HG02870 (cell line): ENCODE results near the gene NRK.
"Not testable (repeated sequence)": the region's sequence is repeated elsewhere in the genome, so short reads cannot be mapped to it uniquely, and the experiment has no call there.

ENCODE experiments used
- ATAC-seq: cut with Tn5 transposase; IDR thresholded peaks from one replicate; pipeline ENCODE4 v1.9.1; 2021; ENCODE audit warnings: mild to moderate bottlenecking, moderate library complexity; ENCODE audit not compliant: unreplicated experiment

Gene NRK

DNA sequence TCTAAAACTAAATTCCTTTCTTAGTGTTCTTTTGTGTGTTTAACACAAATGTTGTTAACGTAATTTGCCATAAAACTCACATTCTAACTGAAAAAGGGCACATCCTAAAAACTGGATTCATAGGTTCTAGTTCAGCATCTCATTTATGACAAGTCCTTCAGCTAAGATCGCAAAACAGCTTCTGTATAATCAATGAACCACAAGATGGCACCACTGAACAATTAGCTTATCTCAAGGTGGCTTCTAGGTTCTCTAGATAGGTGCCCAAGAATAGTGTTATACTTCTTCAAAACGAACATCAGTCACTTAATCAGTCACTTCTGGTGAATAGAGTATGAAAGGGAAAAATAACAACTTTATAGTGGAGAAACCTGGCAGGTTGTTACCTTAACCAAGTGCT, 54.3 kb downstream of the NRK start:
- no peak for ATAC-seq

GRCh38 chrX:105880491-105880890, 58.2 kb downstream of the NRK start:
- no peak for ATAC-seq

DNA sequence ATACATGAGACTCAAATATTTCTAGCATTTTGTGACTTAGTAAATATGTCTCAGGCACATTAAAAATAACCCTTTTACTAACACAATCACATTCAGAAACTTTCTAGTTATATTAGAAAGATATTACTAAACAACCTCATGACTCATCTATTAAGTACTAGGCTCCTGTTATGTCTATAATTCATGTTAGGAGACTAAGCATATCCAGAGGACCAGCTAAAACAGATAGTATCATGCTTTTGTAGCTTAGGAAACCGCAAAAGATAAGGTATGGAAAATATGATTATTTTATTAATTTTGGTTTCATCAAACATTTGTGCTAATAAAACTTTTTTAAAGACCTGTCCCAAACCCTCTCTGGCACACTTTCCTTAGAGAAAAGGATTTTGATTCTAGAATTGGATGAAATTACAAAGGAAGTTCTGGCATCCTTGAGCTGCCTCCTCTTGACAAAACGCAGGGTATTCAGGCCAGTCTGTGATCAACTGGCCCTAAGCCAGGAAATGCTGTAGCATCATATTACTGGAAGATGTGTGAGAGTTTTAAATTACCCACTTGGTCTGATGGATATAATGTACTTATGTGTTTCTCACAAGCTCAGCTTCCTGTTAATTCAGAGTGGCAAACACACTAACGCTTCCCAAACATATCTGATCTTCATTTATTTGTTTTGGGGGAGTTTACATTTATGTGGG, 60.4 kb downstream of the NRK start:
- no peak for ATAC-seq

GRCh38 chrX:105894721-105895120, 72.4 kb downstream of the NRK start:
- ATAC-seq = no peak

- ATAC-seq = no peak
Measured at GRCh38 chrX:105909576-105909975, 87.2 kb downstream of the NRK start.

GRCh38 chrX:105910563-105911105, 88.3 kb downstream of the NRK start:
- no peak for ATAC-seq

GRCh38 chrX:105945266-105945665, 122.9 kb downstream of the NRK start:
- no peak for ATAC-seq

GRCh38 chrX:105969487-105969886, 147.1 kb downstream of the NRK start:
- ATAC-seq = no peak

DNA sequence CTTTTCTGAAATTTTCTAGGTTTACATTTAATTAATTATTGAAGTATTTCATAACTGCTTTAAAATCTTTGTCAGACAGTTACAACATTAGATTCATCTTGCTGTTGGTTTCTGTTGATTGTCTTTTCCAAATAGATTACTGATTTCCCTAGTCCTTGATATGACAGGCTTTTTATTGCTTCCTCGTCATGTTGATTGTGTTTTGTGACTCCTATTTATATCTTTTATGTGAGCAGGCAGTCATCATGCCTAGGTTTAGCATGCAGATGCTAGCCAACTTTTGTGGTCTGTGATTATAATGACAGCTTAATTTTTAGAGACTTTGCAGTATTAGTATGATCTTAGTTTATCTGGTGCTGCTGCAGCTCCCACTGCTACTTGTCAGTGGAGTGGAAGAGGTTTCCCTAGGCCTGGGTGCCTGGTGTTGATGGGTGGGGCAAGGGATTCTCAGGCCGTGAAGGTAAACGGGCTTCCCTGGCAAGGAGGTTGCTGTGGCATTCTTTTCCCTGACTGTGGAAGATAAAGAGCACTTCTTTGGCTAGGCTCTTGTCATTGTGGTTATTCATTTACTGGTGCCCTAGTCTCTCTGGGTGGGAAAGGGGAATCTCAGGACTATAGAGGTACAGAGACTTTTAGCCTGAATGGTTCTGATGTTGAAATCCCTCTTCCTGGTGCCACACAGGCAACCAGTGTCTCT, 150.5 kb downstream of the NRK start:
- no peak for ATAC-seq

- ATAC-seq = no peak
Measured at GRCh38 chrX:105973387-105973739, 151.0 kb downstream of the NRK start.

DNA sequence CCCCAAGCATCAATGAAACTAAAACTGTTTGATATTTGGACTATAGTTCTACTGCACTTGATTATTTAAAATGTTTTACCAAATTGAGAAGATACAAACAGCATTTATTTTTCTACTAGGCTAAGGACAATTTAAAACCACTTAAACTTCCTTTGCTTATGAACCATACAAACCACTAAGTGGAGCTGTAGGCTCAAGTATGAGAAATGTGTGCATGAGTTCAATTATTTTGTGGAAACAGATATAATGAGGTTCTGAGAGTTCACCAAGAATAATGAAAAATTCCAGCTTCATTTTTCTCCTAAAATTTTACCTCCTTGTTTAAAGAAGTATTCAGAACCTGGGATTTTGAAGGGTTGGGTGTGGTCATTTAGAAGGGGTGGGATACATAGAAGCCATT, 153.0 kb downstream of the NRK start:
- no peak for ATAC-seq

GRCh38 chrX:105981772-105982485, 159.6 kb downstream of the NRK start:
- ATAC-seq = no peak

DNA sequence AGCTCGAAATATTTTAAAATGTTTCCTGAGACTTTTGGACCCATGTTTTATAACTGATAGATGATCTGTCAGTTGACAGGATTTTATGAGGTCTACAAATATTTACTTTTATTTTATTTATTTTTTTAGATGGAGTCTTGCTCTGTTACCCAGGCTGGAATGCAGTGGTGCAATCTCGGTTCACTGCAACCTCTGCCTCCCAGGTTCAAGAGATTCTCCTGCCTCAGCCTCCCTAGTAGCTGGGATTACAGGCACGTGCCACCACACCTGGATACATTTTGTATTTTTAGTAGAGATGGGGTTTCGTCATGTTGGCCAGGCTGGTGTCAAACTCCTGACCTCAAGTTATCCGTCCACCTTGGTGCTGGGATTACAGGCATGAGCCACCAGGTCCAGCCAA, 166.1 kb downstream of the NRK start:
- not testable (repeated sequence) for ATAC-seq

DNA sequence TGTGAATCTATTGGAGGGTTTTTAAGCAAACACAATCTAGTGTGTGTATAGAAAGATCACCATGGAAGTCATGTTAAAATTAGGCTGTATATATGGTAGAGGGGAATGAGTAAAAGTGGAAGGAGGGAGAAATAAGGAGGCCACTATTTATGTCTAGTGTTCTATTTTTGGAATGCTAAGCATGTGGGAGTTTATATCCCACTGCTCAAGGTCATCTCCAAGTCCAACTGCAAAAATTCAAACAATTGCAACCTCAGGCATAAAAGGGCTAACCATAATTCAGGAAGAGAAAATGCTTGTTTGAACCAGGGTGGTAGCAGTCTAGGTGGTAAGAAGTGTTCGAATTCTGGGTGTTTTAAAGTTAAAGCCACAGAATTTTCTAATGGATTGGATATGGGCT, 177.0 kb downstream of the NRK start:
- no peak for ATAC-seq

GRCh38 chrX:106000203-106000602, 177.9 kb downstream of the NRK start:
- no peak for ATAC-seq

- not testable (repeated sequence) for ATAC-seq
Measured at GRCh38 chrX:106000609-106001008, 178.3 kb downstream of the NRK start.

DNA sequence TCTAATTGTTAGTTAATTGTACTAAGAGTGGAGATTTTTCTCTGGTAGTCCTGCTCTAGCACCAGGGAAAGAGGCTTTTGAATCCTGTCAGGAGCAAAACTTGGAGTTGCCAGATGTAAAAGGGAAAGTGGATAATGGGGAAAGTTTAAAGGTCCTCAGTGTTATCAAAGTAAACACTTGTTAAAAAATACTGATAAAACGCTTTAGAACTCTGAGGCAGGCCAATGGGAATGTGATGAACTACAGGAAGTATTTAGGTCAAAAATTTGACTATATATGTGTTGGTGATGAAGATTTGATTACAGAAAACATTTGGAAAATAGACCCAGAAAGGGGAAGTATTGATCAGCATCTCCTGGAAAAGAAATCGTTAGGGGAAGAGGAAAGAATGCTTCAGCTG, 183.3 kb downstream of the NRK start:
- ATAC-seq = no peak

- ATAC-seq = no peak
Measured at GRCh38 chrX:106007815-106008214, 185.5 kb downstream of the NRK start.
